ENCODE data around the gene RHBDD1.

The RHBDD1 gene

GRCh38 chr2:227036527-227036926 is 200.7 kb downstream of the RHBDD1 start:
- DNase-seq (ENCODE audit: low spot score): no peak

- no peak for DNase-seq (ENCODE audit: low spot score)
Observed at GRCh38 chr2:227038550-227039189, 202.8 kb downstream of the RHBDD1 start.

- peak; percentile 39 for DNase-seq (ENCODE audit: low spot score)
Observed at GRCh38 chr2:227043981-227044380, 208.1 kb downstream of the RHBDD1 start.
